ENCODE measurements around the gene OSGEP.
"Not testable (repeated sequence)": the region's sequence is repeated elsewhere in the genome, so short reads cannot be mapped to it uniquely, and the experiment has no call there.

The OSGEP gene

DNA sequence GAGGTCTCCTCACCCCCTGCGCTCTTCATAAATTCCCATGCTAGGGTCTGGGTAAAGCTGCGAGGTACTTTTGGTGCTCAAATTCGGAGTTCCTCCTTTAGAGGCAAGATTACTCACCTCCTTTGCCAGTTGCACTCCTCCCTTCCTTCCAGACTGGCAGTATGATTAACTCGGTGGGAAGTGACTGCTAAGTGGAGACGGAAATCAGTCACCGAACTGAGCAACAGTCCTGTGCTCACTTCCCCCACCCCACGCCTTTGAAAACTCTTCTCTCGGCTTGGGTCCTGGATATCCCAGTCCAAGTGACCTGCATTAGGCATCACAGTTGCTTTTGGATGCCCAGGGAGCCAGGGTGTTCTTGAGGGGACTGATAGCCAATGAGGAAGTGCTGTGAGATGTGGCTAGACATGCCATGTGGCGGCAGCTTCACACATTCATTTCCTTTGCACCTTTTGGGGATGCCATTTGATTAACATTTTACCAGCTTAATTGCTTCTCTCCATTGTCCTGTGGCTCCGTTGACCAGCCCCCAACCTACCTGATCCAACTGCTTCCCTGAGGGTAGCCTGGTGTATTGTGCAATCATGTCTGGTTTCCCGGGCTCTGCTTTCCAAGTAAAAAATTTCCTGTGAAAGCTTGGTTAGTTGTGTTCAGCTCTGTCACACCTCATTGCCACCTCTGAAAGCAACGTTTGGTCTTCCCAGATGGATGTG, 15.4 kb upstream of the OSGEP start:
- DNase-seq (ENCODE audit: extremely low read depth in 1 of 2, low read depth in 1 of 2), result no peak

- DNase-seq (ENCODE audit: extremely low read depth in 1 of 2, low read depth in 1 of 2), result peak; percentile 69 to 70
Observed at GRCh38 chr14:20469242-20469889, 14.8 kb upstream of the OSGEP start, which contains the start of gene PNP. Gene PNP (plus strand): TSS chr14:20469406. CDS start chr14:20469525, 119 bp downstream.

GRCh38 chr14:20468764-20469241, 14.2 kb upstream of the OSGEP start:
- no peak for DNase-seq (ENCODE audit: extremely low read depth in 1 of 2, low read depth in 1 of 2)

- DNase-seq (ENCODE audit: extremely low read depth in 1 of 2, low read depth in 1 of 2), result peak; percentile 95
Observed at GRCh38 chr14:20461225-20462141, 6.9 kb upstream of the OSGEP start, which contains the start of gene PIP4P1. Gene PIP4P1 (minus strand): TSS chr14:20461434. CDS start chr14:20461325, 109 bp downstream.

- no peak for DNase-seq (ENCODE audit: extremely low read depth in 1 of 2, low read depth in 1 of 2)
Observed at GRCh38 chr14:20460458-20461224, 6.0 kb upstream of the OSGEP start.

GRCh38 chr14:20458031-20458789, 3.6 kb upstream of the OSGEP start:
- no peak for DNase-seq (ENCODE audit: extremely low read depth in 1 of 2, low read depth in 1 of 2)

DNA sequence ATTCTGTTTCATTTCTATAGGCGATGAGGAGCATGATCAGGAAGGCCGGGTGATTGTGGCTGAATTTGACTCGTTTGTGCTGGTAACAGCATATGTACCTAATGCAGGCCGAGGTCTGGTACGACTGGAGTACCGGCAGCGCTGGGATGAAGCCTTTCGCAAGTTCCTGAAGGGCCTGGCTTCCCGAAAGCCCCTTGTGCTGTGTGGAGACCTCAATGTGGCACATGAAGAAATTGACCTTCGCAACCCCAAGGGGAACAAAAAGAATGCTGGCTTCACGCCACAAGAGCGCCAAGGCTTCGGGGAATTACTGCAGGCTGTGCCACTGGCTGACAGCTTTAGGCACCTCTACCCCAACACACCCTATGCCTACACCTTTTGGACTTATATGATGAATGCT, 2.4 kb upstream of the OSGEP start:
- DNase-seq (ENCODE audit: extremely low read depth in 1 of 2, low read depth in 1 of 2), result no peak

DNA sequence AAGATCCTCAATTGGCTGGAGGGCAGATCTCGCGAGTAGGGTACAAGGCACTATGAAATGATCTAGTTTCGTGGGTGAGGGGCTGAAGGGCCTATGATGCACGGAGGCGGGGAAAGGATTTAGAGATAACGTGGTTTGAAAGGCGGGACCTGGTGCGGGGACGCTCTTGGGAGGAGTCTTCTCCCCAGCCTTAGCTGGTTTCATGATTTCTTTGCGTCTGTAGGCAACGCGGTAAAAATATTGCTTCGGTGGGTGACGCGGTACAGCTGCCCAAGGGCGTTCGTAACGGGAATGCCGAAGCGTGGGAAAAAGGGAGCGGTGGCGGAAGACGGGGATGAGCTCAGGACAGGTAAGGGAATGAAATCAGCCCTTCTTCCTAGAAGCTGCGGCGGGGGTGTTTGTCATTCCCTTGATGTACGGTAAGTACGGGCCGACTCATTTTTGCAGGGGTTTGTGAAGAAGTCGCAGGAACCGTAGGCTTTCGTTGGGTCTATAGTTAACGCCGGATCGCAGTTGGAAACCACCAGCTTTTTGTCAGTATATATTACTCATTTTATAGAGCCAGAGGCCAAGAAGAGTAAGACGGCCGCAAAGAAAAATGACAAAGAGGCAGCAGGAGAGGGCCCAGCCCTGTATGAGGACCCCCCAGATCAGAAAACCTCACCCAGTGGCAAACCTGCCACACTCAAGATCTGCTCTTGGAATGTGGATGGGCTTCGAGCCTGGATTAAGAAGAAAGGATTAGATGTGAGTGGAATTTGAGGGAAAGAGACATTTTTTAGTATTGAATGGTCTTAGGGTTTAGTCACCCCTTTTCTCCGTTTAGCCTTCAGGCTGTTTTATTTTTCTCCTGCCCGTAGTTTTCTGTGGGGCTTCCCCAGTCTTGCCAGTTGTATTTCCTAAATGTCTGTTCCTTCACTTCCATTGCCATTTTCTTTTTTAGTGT, 1.0 kb upstream of the OSGEP start:
- peak; percentile 33 to 37 for DNase-seq (ENCODE audit: extremely low read depth in 1 of 2, low read depth in 1 of 2)

- DNase-seq (ENCODE audit: extremely low read depth in 1 of 2, low read depth in 1 of 2), result not testable (repeated sequence)
Observed at GRCh38 chr14:20452831-20453230, 1.8 kb downstream of the OSGEP start.

DNA sequence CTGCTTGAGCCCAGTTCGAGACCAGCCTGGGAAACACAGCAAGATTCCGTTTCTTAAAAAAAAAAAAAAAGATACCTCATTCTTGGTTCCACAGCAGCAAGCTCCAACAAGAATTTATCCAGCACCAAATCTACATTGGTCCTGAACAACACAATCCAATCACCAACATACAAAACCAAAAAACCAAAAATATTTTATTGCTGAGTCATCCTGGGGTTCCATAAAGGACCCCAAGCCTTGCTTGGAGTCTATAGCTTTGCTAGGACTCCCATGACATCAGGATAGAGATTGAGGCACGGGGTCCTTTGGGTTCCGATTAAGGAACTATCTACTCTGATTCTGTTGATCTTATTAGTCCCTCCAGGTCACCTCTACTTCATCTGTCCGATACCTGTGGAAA, 7.7 kb downstream of the OSGEP start:
- DNase-seq (ENCODE audit: extremely low read depth in 1 of 2, low read depth in 1 of 2), result no peak

- DNase-seq (ENCODE audit: extremely low read depth in 1 of 2, low read depth in 1 of 2), result not testable (repeated sequence)
Observed at GRCh38 chr14:20443650-20444049, 11.0 kb downstream of the OSGEP start.

- DNase-seq (ENCODE audit: extremely low read depth in 1 of 2, low read depth in 1 of 2), result no peak
Observed at GRCh38 chr14:20441461-20441860, 13.2 kb downstream of the OSGEP start.

DNA sequence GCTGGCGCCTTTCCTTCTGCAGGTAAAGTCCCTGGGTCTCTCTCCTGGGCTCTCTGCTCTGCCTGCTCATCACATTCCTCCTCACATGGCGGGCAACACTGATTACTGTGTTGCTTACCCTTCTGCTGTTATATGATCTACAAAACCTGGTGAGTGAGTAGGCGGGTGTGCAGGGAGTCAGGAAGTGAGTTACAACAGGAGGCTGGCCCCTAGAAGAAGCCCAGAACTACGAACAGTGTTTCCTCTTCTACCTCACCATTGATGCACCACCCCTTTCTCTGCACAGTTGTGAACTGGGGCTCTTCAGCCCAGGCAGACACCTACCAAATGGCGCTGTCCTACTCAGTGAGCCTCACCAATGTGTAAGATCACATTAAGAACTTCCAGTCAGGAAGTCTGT, 13.7 kb downstream of the OSGEP start:
- DNase-seq (ENCODE audit: extremely low read depth in 1 of 2, low read depth in 1 of 2), result no peak

GRCh38 chr14:20440465-20440864, 14.1 kb downstream of the OSGEP start:
- DNase-seq (ENCODE audit: extremely low read depth in 1 of 2, low read depth in 1 of 2), result no peak

DNA sequence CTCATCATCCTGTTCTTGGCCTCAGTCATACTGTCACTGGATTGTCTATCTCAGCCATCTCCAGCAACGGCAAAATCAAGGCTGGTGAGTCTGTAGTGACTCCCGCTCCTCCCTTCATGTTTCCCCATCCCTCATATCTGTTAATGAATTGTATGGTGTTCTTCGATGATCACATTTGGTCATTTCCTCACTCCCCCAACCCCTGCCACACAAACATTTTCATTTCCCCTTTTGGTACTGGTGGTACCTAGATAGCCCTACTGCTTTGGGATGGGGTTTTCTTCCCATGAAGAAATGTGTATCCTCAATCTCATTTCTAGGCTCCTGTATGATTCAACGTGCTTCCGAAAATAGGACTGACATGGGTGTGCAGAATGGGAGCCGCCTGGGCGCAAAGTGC, 15.9 kb downstream of the OSGEP start:
- no peak for DNase-seq (ENCODE audit: extremely low read depth in 1 of 2, low read depth in 1 of 2)

DNA sequence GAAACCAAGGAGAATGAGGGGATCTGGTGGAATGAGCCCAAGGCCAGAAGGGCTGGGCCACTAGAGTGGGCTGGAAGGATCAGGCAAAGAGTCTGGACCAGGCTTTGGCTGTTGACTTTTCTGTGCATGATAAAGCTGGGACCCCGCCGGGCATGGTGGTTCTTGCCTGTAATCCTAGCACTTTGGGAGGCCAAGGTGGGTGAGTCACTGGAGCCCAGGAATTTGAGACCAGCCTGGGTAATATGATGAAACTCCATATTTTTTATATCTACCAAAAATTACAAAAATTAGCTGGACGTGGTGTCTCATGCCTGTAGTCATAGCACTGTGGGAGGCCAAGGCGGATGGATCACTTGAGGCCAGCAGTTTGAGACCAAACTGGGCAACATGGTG, 18.3 kb downstream of the OSGEP start:
- no peak for DNase-seq (ENCODE audit: extremely low read depth in 1 of 2, low read depth in 1 of 2)

GRCh38 chr14:20435582-20436362, 18.8 kb downstream of the OSGEP start, which contains the start of gene KLHL33:
Gene KLHL33 (minus strand): TSS chr14:20436166. CDS start chr14:20435811, 355 bp downstream.
- DNase-seq (ENCODE audit: extremely low read depth in 1 of 2, low read depth in 1 of 2), result no peak

Data from activated CD8-positive, alpha-beta memory T cell treated with anti-CD3 and anti-CD28 coated beads for 1 hour (primary cell).